HS-5 (cell line): ENCODE results near the gene UNC5A.

Experiments used
- DNase-seq: peaks from one replicate; pipeline ENCODE4 v3.0.0-alpha.2; 2012; ENCODE audit warnings: low read depth

The UNC5A gene

DNA sequence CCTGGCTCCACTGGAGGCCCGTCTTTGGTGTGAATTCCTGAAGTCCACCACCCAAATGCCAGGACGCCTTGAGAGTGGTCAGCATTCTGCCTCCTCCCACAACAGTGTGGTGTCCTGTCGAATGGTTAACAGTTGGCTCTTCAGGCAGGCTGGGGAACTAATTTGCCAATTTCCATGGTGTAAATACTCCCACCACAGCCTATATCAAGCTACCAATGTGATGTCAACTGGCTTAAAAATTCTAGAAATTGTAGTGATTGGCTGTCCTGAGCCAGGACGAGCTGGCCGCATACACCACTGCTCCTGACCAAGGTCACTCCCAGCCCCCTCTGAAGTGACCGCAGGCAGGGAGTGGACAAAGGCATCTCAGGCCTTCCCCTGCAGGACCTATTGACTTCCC is 11.1 kb downstream of the UNC5A start:
- no peak for DNase-seq

DNA sequence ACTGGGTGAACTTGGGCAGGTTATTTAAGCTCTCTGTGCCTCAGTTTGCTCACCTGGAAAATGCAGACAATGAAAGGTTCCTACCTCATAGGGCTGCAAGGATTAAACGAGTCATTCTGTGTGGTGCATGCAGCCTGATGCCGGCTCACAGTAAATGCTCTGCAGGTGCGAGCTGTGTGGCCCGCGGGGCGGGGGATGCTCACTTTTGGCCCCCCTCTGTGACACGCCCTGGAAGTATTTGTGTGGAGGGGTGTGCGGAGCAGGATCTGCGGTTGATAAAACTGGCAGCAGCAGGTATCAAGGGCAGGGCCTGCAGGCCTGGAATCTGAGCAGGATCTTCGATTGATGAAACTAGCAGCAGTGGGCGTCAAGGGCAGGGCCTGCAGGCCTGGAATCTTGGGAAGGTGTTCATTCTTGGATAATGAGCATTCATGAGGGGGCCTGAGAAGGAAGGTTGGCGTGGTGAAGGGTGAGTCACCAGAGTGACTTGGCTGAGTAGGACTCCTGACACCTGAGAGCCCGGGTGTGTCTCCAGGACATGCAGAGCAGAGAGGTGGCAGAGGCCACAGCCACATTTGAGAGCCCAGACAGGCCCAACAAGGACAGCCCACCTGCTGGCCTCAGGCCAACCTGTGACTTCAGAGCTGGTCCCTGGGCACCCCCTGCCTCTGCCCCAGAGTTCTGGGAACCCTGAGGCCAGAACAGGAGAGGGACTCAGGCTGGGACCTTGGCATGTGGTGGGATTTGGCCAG is 11.9 kb downstream of the UNC5A start:
- DNase-seq, result no peak

DNA sequence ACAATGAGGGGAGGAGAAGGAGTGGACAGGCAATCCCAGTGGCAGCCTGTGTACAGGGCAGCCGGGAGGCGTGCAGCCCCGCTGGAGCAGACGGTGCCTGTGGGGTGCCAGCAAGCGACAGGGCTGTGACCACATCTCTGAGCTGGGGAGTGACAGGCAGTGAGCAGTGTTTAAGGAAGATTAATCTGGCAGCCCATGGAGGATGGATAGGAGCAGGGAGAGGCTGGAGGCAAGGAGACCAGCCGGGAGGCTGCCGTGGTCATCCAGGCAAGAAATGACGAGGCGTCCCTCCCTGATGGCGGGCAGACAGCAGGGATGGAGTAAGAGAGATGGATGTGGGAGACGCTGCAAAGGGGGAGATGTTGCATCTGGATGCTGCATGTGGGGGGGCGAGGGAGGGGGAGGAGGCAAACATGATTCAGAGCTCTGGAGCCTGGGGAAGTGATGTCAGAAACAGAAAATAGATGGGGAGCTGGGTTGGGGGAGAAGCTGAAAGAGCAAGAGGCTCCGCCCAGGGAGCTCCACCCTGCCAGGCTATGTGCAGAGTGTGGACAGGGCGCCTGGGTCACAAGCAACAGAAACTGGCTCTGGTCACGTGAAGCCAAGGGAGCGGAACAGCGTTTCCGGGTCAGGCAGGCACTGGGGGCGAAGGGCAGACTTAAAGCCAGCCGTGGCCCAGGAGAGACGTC is 12.6 kb downstream of the UNC5A start:
- no peak for DNase-seq

DNA sequence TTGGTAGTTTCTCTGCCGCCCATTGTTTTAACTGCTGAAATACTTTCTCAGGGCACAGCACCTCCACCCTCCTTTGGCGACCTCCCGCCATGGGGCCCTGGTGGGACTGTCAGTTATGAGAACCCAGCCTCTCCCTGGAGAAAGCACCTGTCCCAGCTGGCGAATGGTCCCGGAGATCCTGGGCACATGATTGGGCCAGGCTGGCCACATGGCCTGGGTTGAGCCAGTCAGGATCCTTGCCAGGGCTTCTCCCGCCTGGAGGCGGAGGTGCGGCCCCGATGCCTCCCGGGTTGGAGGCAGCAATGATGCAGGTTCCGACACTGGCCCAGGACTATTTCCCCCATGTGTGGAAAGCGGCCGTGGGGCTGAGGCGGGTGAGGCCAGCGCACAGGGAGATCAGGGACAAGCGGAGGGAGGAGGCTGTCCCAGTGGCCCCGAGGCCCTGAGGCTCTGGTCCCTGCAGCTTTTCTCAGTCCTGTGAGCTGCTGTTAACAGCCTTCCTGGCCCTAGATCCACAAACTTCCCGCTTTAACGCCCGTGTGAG is 13.6 kb downstream of the UNC5A start:
- no peak for DNase-seq

DNA sequence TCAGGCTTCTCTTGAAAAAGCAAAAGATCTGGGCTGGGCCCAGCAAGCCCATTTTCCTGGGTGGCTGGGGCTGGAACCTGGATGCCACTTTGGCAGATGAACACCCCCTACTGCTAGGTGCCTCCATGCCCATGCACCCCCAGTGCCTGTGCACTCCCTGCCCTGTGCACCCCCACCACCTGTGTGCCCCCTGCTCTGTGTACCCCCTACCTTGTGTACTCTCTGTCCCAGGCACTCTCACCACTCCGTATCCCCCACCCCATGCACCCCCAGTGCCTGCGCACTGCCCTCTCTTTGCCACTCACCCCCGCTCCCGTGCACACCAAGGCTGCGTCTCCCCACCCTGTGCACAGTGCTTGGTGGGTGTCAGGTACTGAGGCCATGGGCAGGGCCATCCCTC is 14.2 kb downstream of the UNC5A start:
- DNase-seq, result no peak

DNA sequence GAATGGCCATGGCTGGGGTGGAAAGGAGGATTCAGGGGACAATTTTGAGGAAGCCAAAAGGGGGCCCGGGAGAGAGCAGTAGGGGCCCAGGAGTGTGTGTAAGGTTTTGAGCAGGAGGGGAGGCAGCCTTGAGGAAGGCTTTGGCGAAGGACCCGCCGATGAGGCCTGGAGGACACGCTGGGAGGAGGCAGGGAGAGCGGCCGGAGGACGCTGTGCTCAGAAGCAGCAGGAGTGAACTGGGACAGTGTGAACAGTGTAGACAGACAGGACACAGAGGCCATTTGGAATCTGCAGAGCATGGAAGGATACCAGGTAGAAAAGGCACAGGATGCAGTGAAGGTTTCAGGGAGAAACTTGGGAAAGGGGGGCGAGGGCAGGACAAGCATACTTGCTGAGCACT is 14.9 kb downstream of the UNC5A start:
- DNase-seq, result no peak

DNA sequence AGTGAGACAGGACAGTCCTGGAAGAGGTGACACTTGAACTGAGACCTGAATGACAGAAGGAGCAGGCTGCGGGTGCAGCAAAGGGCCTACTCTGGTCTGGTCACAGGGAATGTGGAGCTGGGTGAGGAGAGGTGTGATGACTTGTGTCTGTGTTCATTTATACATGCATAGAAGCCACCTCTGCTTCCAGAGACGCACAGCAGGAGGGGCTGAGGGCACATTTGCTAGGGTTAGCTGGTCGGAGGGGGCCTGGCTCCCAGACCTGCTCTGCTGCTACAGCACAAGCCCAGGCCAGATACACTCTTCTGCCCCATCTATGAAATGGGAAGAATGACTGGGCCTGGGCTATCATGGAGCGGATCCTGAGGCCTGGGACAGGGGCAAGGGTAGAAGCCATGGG is 15.6 kb downstream of the UNC5A start:
- no peak for DNase-seq

DNA sequence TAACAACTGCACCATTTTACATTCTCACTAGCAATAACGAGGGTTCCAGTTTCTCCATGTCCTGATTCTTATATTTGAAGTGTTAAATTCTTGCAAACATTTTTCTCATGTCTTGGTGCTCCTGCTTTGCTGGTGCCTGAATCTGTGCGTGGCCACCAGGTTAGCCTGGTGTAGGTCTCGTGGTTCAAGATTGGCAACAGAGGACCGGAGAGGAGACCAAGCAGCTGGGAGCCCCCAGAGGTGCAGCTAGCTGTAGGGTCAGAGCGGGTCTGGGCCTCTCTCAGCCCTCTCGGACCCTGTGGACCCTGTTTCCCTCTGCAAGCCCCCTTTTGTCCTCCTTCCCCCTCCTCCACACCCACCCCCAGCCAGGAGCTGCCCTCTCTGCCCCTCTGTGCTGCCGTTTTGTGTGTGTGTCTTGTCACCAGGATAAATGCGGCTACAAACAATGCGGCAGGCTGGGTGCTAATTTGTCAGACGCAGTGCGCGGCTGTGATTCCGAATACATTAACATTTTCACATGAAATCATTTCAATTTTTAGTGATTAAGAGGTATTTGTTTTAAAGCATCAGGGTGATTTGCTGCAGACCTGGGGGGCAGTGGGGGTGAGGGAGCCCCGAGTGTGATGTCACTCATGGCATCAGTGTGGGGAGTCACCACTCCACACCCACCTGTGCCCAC is 17.5 kb downstream of the UNC5A start:
- no peak for DNase-seq

DNA sequence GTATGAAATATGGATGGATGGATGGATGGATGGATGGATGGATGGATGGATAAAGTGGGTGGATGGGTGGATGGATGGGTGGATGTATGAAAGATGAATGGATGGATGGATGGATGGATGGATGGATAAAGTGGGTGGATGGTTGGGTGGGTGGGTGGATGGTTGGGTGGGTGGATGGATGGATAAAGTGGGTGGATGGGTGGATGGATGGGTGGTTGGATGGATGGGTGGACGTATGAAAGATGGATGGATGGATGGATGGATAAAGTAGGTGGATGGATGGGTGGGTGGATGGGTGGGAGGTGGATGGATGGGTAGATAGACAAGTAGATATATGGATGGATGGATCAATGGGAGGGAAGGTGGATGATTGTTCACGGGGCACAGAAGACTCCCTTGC is 19.0 kb downstream of the UNC5A start:
- no peak for DNase-seq

DNA sequence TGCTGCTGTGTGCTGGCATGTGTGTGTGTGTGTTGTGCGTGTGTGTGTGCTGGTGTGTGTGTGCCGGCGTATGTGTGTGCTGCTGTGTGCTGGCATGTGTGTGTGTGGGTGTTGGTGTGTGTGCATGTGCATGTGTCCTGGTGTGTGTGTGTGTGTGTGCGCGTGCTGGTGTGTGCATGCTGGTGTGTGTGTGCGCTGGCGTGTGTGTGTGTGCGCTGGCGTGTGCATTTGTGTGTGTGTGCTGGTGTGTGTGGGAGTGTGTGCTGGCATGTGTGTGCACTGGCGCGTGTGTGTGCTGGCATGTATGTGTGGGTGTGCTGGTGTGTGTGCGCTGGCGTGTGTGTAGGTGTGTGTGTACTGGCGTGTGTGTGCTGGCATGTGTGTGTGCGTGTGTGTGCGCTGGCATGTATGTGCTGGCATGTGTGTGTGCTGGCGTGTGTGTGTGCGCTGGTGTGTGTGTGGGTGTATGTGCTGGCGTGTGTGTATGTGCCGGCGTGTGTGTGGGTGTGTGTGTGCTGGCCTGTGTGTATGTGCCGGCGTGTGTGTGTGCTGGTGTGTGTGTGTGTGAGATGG is 20.1 kb downstream of the UNC5A start:
- no peak for DNase-seq

DNA sequence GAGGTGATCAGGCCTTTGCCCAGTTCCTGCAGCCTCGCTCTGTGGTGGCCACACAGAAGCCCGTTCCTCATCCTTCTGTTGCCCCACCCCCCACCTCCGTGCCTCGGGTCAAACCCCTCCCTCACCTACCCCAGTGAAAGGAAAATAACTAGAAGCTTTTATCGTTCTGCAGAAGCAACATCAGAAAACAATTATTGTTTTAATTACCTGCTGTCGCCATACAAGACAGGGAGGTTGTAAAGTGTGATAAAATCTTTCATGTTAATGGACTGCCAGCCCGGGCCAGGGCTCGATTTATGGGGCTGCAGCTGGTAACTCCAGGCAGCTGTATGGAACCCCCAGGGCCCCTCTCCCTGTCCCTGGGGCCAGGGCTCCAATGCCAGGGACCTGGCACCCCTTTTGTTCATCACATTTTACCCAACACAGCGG is 20.6 kb downstream of the UNC5A start:
- DNase-seq, result no peak

DNA sequence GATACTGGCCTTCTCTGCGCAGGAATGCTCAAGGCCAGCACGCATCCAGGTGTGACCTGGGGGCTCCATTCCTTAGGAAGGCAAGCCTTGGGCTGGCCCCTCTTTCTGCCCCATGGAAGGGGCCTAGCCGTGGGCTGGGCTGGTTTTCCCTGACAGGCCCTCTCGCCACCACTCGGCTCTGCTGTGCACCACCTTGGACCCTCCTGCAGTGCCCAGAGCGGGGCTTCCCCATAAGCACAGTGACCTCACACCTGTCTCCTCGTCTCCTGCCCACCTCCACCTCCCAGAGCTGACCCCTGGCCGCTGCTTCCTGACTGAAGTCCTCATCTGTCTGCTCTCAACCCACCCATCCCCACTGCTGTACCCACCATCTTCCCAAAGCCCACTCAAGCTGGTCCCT is 21.1 kb downstream of the UNC5A start:
- DNase-seq, result no peak

DNA sequence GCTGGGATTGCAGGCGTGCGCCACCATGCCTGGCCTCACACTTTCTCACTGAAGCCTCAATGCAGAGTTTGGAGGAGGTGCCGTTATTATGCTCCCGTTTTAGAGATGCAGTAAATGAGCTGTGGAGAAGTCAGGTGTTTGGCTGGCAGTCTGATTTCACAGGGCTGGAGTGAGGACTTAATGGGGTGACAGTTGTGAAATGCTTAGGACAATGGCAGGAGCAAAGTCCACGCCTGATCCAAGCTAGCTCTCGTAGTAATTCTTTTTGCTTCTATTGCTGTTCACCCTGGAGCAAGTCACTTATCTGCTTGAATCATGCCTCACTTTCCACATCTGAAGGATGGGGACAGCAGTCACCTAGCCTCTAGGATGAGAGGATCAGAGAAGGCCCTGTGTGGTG is 21.8 kb downstream of the UNC5A start:
- no peak for DNase-seq

DNA sequence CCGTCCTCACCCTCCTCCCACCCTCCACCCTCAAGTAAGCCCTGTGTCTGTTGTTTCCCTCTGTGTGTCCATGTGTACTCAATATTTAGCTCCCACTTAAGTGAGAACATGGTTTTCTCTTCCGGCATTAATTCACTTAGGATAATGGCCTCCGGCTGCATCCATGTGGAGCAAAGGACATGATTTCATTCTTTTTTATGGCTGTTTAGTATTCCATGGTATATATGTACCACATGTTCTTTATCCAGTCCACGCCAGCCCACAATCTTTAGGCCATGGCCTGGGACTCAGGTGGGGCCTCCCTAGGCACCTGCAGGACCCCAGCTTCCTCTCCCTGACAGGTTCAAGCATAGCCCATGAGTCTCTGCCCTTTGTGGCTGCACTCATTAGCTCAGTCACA is 22.9 kb downstream of the UNC5A start:
- DNase-seq, result no peak

DNA sequence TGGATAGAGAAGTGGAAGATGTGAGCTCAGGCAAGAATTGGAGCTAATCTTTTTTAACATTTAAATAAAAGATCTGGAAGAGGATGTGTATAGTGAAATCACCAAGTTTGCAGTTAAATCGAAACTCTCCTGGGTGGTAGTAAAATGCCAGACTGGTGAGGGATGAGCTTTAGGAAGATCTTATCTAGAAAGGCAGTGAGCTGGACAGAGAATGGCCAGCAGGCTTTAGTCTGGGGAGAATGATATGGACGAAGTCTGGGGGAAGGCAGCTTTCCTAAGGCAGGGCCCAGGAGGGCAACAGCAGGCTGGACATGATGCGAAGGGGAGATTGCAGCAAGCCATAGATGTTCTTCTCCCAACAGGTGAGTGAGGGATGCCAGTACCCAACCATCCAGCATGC is 25.6 kb downstream of the UNC5A start:
- DNase-seq, result no peak

DNA sequence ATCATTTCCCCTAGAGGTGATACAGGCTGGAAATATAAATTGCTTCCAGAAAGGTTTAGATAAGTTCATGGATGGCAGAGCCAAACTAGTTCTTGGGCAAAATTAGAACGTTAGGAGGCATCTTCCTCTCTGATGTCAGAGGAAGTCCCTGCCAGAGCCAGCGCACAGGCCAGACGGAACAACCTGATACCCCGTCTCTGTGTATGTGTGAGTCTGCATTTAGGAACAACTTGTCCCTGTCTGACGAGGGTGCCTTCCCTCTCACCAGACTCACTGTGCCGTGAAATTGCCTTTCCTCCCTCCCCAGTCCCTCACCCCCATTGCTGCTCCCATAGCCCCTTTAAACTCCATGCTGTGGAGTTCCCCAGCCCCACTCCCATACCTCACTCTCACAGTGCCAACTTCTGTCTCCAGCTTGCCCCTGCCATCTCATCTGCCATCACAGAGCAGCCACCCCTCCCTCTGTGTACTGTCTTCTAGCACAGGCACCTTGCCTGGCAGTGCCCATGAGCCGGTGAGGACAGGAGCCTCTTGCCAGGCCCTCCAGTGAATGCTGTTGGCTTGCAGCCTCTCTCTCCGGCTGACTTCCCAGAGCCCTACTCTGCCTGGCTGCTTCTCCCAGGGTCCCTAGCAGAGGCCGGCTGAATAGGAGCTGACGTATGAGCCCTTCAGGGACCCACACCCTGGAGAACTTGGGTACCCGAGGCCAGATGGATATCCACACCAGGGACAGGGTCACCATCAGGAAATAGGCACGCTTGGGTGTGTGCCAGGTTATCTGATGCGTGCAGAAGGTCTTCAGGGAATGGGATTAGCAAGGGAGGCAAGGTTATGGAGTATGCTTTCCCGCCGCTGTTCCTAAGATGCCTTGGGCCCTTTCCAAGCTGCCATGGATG is 26.7 kb downstream of the UNC5A start:
- no peak for DNase-seq

DNA sequence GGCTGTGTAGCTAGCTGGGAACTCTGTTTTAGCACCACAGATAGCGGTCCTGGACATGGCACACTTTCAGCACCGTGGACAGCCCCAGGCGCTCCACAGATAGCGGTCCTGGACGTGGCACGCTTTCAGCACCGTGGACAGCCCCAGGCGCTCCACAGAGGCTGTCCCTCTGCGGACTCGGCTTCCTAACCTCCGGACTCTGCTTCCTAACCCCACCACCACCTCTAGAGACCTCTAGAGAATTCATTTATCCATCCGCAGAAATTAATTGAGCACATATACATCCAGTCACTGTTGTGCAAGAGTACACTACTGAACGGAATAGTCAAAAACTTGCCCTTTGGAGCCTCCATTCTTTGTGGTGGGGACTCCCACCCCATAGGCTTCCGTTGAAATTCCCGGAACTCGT is 27.4 kb downstream of the UNC5A start:
- peak; percentile 19 for DNase-seq

DNA sequence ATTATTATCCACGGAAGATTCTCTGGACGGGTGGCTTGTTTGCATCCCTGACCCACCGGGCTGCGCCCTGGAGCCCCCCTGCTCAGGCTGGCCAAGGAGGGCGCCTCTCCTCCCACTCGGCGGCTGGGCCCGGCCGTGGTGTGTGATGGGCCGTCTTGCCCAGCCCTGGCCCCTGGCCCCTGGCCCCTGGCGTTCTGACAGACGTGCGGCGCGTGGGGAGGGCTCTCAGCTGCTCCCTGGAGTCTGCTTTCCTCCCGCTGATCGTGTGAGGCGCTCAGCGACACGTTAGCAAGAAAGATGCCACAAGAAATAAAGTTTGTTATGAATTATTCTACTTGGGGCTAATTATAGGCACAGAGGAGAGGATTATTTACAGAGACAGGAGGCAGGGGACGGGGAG is 33.3 kb downstream of the UNC5A start:
- no peak for DNase-seq

DNA sequence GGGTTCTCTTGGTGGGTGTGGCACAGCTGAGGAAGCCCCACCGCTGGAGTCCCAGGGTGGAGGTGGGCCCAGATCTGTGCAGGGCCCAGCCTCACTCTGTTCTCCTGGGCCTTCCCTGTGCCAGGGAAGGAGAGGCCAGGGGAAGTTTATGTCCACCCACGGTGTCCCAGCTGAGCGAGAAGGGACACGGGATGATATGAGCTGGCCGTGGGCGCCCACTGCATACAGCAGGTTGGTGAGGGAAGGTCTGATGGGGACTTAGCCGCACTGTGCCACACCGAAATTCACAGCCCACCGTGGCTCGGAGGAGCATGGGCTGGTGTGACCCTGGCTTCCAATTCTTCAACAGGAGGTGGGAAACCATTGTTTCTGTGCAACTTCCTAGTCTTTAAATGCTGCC is 33.9 kb downstream of the UNC5A start:
- DNase-seq, result no peak

DNA sequence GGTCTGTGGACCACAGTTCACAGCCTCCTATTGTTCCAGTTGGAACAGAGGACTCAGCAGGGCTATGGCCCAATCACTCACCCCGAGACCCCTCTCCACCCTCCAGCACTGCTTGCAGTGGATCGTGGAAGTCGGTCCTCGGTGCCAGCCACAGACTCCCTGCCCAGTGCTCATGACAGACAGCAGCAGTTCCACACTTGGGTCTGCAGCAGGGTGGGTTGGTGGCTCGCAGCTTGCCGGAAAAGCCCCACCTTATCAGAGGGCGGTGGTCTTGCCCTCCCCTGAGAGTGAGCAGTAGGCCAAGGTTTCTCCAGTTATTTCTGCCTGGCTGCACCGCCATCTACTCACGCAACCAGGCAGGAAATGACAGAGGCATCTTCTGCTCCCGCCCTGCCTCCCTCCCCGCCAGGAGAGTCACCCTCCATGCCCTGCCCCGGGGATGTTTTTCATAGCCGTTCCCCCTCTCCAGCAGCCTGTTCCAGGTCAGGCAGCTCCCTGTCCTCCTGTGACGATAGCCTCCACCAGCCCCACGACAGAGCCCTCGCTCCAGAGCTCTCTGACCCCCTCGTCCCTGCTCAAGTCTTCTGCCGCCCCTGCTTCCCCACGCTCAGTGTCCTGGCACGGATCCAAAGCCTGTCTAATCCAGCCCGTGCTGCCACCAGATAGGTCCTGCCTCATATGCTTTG is 34.5 kb downstream of the UNC5A start:
- no peak for DNase-seq

DNA sequence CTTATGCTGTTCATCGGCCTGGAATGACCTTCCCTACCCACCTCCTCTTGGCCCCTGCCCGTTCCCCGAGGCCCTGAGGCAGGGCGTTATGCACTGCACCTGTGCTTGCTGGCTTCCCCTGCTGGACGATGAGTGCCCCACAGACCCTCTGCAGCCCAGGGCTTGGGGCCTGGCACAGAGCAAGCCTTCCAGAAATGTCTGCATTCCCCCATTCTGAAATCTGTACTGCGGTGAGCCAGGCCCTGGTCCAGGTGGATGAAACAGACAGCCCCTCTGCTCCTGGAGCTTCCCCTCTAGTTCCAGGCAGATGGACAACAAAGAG is 35.0 kb downstream of the UNC5A start:
- DNase-seq, result no peak
